ENCODE measurements around the gene ESRRB.
A peak's percentile ranks its signal among the peaks of the same experiment; 100 is the strongest.

ESRRB gene

DNA sequence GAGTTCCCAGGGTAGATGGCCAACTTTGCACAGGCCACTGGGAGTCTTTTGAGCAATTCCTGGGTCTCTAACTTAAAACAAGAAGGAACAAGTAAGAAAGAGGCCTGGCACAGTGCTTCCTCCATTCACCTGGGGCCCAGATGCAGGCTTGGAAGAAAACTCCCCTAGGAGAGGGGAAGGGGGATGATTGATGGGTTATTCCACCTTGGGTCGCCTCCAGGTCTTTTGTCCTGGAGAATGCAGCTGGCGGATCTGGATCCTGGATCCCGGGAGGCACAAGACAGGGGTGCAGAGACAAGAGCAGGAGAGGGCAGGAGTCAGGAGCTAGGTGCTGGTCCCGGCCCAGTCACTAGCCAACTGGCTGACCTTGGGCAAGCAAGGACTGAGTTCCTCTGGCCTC, 74.5 kb downstream of the ESRRB start:
- DNase-seq (ENCODE audit: low spot score), result no peak

DNA sequence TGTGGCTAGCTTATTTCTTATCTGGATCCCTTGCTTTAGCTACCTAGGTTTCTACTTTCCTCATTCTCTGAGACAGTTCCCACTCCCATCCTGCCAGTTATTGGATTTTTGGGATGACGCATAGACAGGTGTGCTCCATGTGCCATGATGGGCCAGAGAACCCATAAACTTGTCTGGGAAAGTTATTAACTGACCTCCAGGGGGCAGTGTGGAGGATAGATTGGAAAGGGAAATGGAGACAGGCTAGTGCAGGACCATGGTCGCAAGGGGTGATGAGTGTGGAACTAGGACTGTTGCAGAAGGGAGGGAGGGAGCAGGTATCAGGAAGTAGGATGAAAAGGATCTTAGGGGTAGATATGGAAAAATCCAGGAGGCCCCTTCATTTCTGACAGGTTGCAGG, 80.3 kb downstream of the ESRRB start:
- peak; percentile 35 for DNase-seq (ENCODE audit: low spot score)

- DNase-seq (ENCODE audit: low spot score), result no peak
Measured at GRCh38 chr14:76456891-76457586, 81.1 kb downstream of the ESRRB start.

DNA sequence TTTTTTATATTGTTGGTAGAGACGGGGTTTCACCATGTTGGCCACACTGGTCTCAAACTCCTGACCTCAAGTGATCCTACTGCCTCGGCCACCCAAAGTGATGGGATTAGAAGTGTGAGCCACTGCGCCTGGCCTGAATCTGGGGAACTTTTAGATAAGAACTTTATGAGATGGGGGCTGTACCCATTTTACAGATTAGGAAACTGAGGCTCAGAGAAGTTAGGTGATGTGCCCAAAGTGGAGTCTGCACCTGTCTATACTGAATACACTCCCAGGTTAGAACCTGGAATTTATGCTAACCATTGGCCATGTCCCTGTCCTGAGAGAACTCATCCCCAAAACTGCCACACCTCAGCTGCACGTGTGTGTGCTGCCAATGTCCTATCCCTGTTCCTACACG, 81.9 kb downstream of the ESRRB start:
- DNase-seq (ENCODE audit: low spot score), result no peak

- no peak for DNase-seq (ENCODE audit: low spot score)
Measured at GRCh38 chr14:76461886-76462285, 85.9 kb downstream of the ESRRB start.

- DNase-seq (ENCODE audit: low spot score), result no peak
Measured at GRCh38 chr14:76462330-76462729, 86.4 kb downstream of the ESRRB start.

DNA sequence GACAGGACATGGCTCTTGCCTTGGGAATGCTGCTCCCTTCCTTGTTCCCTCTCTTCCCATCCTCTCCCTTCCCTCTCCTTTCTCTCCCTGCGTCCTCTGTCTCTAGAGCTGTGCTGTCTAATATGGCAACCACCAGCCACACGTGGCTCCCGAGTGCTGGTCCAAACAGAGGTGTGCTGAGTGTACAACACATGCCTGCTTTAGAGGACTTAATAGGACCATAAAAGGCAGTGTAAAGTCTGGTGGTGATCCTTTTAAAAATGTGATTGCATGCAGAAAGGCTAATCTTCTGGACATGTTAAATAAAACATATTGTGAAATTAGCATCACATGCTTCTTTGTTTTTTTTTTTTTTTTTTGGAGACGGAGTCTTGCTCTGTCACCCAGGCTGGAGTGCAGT, 87.2 kb downstream of the ESRRB start:
- no peak for DNase-seq (ENCODE audit: low spot score)

- DNase-seq (ENCODE audit: low spot score), result no peak
Measured at GRCh38 chr14:76464856-76465255, 88.9 kb downstream of the ESRRB start.

DNA sequence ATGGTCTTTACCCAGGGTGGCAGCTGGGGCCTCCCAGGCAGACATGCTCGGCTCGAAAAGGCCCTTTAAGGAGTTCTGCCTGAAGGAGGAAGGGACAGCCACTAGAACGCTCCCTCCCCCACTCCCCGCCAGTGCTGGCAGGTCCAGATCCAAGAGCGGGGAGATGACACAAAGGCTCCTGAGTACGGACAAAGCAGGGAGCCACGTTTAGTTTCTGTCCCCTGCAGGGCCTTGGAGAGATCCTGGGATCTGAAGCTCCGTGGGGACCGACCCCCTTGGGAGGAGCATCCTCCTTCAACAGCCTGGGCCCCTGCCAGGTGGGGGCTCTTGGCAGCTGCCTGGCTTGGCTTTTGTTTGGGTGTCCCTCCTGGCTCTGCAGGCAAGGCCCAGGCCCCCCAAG, 89.7 kb downstream of the ESRRB start:
- DNase-seq (ENCODE audit: low spot score), result no peak

GRCh38 chr14:76467711-76468155, 91.8 kb downstream of the ESRRB start:
- no peak for DNase-seq (ENCODE audit: low spot score)

DNA sequence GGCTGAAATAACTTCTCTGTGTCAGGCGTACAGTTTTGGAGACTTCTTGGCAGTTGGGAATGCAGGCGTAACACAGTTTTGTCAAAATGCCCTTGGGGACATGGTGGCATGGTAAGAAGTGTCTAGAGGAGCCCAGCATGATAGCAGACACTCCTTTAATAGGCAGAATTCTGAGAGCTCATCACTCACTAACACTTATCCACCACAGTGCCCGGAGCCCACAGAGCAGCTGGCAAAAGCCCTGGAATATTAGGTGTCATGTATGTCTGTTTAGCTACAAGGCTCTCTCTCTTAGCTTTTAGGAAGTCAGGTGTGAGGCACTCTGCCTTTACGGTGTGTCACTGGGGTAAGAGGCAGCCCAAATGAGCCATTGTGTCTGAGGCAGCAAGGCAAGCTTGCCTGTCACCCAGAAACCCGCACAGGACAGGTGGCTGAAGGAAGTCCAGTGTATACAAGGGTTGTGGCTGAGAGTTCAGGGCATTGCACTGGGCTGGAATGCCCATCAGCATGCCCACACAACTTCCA, 96.3 kb downstream of the ESRRB start:
- DNase-seq (ENCODE audit: low spot score), result no peak

- DNase-seq (ENCODE audit: low spot score), result no peak
Measured at GRCh38 chr14:76473481-76474263, 97.7 kb downstream of the ESRRB start.

- DNase-seq (ENCODE audit: low spot score), result no peak
Measured at GRCh38 chr14:76480426-76480825, 104.5 kb downstream of the ESRRB start.

GRCh38 chr14:76484355-76484754, 108.4 kb downstream of the ESRRB start:
- no peak for DNase-seq (ENCODE audit: low spot score)

DNA sequence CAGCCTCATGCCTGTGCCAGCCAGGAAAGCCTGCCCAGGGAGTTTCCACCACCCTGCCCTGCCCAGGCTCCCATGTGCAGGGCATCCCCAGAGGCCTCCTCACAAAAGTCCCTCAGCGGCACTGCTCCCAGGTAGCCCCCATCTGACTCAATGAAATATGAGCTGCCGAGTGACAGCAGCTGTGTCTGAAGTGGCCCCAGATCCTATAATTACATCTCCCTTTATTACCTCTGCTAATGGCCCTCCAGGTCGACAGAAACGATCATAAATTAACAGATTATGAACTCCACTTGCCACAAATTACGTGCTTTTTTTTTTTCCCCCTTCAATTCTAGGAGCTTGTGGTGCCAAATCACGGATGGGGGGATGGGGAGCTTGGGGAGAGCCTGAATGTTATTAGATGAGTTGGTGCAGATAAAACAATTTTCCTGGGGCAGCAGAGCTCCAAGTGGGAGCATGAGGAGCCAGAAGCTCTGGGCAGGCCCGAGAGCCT, 110.4 kb downstream of the ESRRB start:
- no peak for DNase-seq (ENCODE audit: low spot score)

DNA sequence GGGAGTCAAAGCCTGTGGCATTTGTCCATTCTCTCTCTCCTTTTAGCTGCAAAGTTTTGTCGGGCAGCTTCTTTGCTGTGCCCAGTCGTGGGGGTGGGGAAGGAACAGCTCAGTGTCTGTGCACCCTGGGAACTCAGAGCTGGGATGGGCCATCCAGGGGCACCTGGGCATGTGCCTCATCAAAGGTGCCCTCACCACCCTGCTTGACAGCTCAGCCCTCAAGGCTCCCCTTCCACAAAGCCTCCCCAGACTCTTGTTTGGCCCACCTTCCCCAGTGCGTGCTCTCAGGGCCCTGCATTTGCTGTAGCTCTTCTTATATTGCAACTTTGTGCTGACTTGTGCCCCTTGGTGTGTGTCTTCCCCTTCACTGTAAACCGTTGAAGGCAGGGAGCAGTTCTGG, 112.6 kb downstream of the ESRRB start:
- no peak for DNase-seq (ENCODE audit: low spot score)

GRCh38 chr14:76489667-76490066, 113.7 kb downstream of the ESRRB start:
- no peak for DNase-seq (ENCODE audit: low spot score)

GRCh38 chr14:76490111-76490510, 114.2 kb downstream of the ESRRB start:
- no peak for DNase-seq (ENCODE audit: low spot score)

- DNase-seq (ENCODE audit: low spot score), result no peak
Measured at GRCh38 chr14:76490735-76491134, 114.8 kb downstream of the ESRRB start.

DNA sequence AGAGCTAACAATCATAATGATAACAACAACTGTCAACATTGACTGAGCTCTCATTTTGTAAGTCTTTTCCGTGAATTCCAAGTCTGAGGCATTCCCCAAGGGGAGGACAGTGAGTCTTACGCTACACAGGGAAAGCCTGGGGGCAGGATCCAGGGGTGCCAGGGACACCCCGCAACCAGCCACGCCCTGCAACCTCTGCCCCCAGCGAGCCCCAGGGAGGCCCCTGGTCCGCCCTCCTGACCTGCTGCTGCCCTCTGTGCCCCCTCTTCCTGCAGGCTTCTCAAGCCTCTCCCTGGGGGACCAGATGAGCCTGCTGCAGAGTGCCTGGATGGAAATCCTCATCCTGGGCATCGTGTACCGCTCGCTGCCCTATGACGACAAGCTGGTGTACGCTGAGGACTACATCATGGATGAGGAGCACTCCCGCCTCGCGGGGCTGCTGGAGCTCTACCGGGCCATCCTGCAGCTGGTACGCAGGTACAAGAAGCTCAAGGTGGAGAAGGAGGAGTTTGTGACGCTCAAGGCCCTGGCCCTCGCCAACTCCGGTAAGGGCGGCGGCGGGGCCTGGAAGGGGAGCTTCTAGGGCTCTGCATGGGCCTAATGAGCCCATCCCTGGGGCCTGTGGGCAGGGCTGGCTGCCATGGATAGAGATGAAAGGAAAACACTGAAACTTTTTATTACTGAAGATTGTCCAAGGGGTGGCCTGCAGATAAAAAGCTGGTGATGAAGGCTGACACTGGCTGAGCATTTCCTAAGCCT, 115.4 kb downstream of the ESRRB start:
- DNase-seq (ENCODE audit: low spot score), result no peak

DNA sequence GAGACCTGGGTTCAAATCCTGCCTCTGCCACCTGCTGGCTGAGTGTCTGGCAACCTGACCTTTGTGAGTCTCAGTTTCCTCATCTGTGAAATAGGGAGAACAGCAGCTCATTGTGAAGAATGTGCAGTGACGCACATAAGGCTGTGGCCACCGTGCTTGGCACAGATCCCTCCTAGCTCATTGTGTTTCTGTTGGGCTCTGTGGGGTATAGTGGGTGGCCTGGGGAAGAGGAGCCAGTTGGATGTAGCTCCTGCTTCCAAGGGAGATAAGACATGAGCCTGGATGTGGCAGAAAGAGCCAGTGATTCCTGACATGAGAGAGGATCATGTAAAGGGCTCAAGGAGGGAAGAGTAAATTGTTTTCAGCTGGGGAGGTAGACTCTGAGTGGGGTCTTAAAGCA, 120.0 kb downstream of the ESRRB start:
- DNase-seq (ENCODE audit: low spot score), result no peak

- no peak for DNase-seq (ENCODE audit: low spot score)
Measured at GRCh38 chr14:76496595-76496994, 120.7 kb downstream of the ESRRB start.

All from activated CD4-positive, alpha-beta T cell treated with anti-CD3 and anti-CD28 coated beads, Interleukin-2, Interleukin-4, amounts not matched to agents 100 ng/mL and 50 ng/mL, durations not matched to agents 16 hours and 8 hours (primary cell).